Keratinocyte (primary cell): ENCODE results near the gene EYS. TPM values are rescaled to one million over a fixed set of nuclear protein-coding genes. Genes with fewer than 3 reads are reported as not detected.
"Not testable (repeated sequence)": the region's sequence is repeated elsewhere in the genome, so short reads cannot be mapped to it uniquely, and the experiment has no call there.

ENCODE experiments used
- DNase-seq: peaks from one replicate; pipeline ENCODE4 v3.0.0-alpha.2; 2011; ENCODE audit warnings: low read depth, missing footprints, low spot score
- FAIRE-seq: peaks from 2 replicates; lab custom pipeline; 2011; peaks lifted over from hg19 to GRCh38; lab: Jason Lieb, UNC
- H2AFZ ChIP-seq: 2 replicates; pipeline ENCODE4 v1.6.0; 2012; ENCODE audit warnings: low read length, control low read depth, inconsistent platforms; ENCODE audit not compliant: control insufficient read depth
- H3K27ac ChIP-seq: 2 replicates; pipeline ENCODE4 v1.5.1; 2011; ENCODE audit warnings: low read length; ENCODE audit not compliant: control insufficient read depth, insufficient read depth
- H3K27me3 ChIP-seq: 3 replicates; pipeline ENCODE4 v1.6.0; 2011; ENCODE audit warnings: low read length; ENCODE audit not compliant: control insufficient read depth, insufficient read depth; ENCODE audit errors: extremely low read depth
- H3K36me3 ChIP-seq, 2 experiments: 2 replicates in 1 of 2; 3 replicates in 1 of 2; pipeline ENCODE4 v1.5.1; 2011; ENCODE audit warnings: low read length in 2 of 2, mild to moderate bottlenecking in 1 of 2; ENCODE audit not compliant: control insufficient read depth in 2 of 2, insufficient read depth in 2 of 2; ENCODE audit errors: extremely low read depth in 1 of 2
- H3K4me1 ChIP-seq: 3 replicates; pipeline ENCODE4 v1.5.1; 2011; ENCODE audit warnings: low read length; ENCODE audit not compliant: control insufficient read depth, insufficient read depth; ENCODE audit errors: extremely low read depth
- H3K4me2 ChIP-seq: 3 replicates; pipeline ENCODE4 v1.6.0; 2011; ENCODE audit warnings: low read depth, low read length; ENCODE audit not compliant: control insufficient read depth, insufficient read depth; ENCODE audit errors: extremely low read depth
- H3K4me3 ChIP-seq, 3 experiments: fragments of 200-600 bp in 1 of 3; sonication (generic) in 1 of 3; 2 replicates in 2 of 3; 3 replicates in 1 of 3; pipeline ENCODE4 v1.5.1; 2011 to 2016; ENCODE audit warnings: low read length in 3 of 3, mild to moderate bottlenecking in 3 of 3, control low read depth in 2 of 3, inconsistent platforms in 1 of 3, low read depth in 1 of 3, mixed read lengths in 1 of 3, mixed run types in 1 of 3, moderate library complexity in 1 of 3; ENCODE audit not compliant: control insufficient read depth in 2 of 3, insufficient read depth in 2 of 3; ENCODE audit errors: extremely low read depth in 1 of 3
- H3K79me2 ChIP-seq: 2 replicates; pipeline ENCODE4 v1.6.0; 2012; ENCODE audit warnings: low read length; ENCODE audit not compliant: control insufficient read depth, insufficient read depth
- H3K9ac ChIP-seq: 3 replicates; pipeline ENCODE4 v1.6.0; 2011; ENCODE audit warnings: low read length; ENCODE audit not compliant: control insufficient read depth, insufficient read depth; ENCODE audit errors: extremely low read depth
- H3K9me1 ChIP-seq: 3 replicates; pipeline ENCODE4 v1.6.0; 2011; ENCODE audit warnings: low read length; ENCODE audit not compliant: control insufficient read depth, insufficient read depth; ENCODE audit errors: extremely low read depth
- H3K9me3 ChIP-seq: 2 replicates; pipeline ENCODE4 v1.5.1; 2012; ENCODE audit warnings: low read depth, low read length; ENCODE audit not compliant: control insufficient read depth
- H4K20me1 ChIP-seq: 3 replicates; pipeline ENCODE4 v1.6.0; 2011; ENCODE audit warnings: low read length; ENCODE audit not compliant: control insufficient read depth, insufficient read depth; ENCODE audit errors: extremely low read depth
- EZH2 ChIP-seq: IDR thresholded peaks from one replicate; pipeline ENCODE4 v1.6.1; 2012; ENCODE audit warnings: inconsistent platforms, mild to moderate bottlenecking, low read length, moderate library complexity
- dilution Hi-C: fragments of 300-500 bp; cut with MboI; formaldehyde crosslinking; loops from one replicate; pipeline ENCODE4 v1.7.0; 2020; ENCODE audit warnings: low sequenced_read_pairs; ENCODE audit not compliant: extremely low pct_ligation_motif_present
- polyA plus RNA-seq, 5 experiments: library from polyadenylated mRNA; depleted of rRNA in 3 of 5; stranded (reverse) in 3 of 5; stranded (forward) in 1 of 5; unstranded in 1 of 5; fragments of >200 nt; gene quantifications; 1 replicate in 1 of 5; 2 replicates in 3 of 5; 3 replicates in 1 of 5; pipeline versions ENCODE4 v1.2.1 to v1.2.3, GENCODE V29; 2011 to 2012; ENCODE audit warnings: missing spikeins in 2 of 5, low read depth in 1 of 5, low replicate concordance in 1 of 5
- TF ChIP-seq, protein P1 (sequence below), 3 experiments: IDR thresholded peaks in 1 of 3; conservative IDR thresholded peaks in 1 of 3; optimal IDR thresholded peaks in 1 of 3; 2 replicates in 2 of 3; 3 replicates in 1 of 3; pipeline versions ENCODE3 to v1.5.1; 2011; ENCODE audit warnings: low read length in 3 of 3, mild to moderate bottlenecking in 3 of 3, moderate library complexity in 2 of 3, control low read depth in 1 of 3, inconsistent platforms in 1 of 3; ENCODE audit not compliant: insufficient read depth in 2 of 3; ENCODE audit errors: extremely low read depth in 1 of 3

EYS gene
- polyA plus RNA-seq, 1 donor (not counting 4 experiments of a cell fraction or from before 2014, with no cell fraction given): 0.34 TPM

DNA sequence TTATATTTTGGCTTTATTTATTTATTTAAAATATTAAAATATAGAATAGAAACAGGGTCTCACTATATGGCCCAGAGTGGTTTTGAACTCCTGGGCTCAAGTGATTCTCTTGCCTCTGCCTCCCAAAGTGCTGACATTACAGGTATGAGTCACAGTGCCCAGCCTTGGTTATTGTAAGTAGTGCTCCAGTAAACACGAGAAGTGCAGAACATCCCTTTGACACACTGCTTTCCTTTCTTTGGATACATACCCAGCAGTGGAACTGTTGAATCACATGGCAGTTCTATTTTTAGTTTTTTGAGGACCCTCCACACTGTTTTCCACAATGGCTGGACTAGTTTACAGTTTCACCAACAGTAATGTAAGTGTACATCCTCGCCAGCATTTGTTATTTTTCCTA is 1867.5 kb downstream of the EYS start:
- Histone ChIP-seq H4K20me1 (no peaks in the 10 kb centered on the region), H3K4me3 (no peak overlapping the region), H2AFZ (no peak overlapping the region), H3K27me3 (no peaks in the 10 kb centered on the region), H3K9me3 (no peaks in the 10 kb centered on the region), H3K4me2 (no peak overlapping the region), H3K27ac (no peak overlapping the region), H3K9me1 (no peaks in the 10 kb centered on the region), H3K79me2 (no peaks in the 10 kb centered on the region), H3K4me1 (no peaks in the 10 kb centered on the region), H3K36me3 (no peaks in the 10 kb centered on the region), H3K9ac (no peak overlapping the region)
- no peak for FAIRE-seq
- TF ChIP-seq, protein P1, sequence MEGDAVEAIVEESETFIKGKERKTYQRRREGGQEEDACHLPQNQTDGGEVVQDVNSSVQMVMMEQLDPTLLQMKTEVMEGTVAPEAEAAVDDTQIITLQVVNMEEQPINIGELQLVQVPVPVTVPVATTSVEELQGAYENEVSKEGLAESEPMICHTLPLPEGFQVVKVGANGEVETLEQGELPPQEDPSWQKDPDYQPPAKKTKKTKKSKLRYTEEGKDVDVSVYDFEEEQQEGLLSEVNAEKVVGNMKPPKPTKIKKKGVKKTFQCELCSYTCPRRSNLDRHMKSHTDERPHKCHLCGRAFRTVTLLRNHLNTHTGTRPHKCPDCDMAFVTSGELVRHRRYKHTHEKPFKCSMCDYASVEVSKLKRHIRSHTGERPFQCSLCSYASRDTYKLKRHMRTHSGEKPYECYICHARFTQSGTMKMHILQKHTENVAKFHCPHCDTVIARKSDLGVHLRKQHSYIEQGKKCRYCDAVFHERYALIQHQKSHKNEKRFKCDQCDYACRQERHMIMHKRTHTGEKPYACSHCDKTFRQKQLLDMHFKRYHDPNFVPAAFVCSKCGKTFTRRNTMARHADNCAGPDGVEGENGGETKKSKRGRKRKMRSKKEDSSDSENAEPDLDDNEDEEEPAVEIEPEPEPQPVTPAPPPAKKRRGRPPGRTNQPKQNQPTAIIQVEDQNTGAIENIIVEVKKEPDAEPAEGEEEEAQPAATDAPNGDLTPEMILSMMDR (optimal IDR thresholded peaks at IDR 0.05 in 1 of 3, IDR thresholded peaks at IDR 0.05 in 1 of 3, conservative IDR thresholded peaks at IDR 0.05 in 1 of 3; ENCODE audit: extremely low read depth in 1 of 3, insufficient read depth in 2 of 3, low read length in 3 of 3): no peak
- TF ChIP-seq EZH2: no peak
- dilution Hi-C loops: no loop called here
- no peak for DNase-seq

DNA sequence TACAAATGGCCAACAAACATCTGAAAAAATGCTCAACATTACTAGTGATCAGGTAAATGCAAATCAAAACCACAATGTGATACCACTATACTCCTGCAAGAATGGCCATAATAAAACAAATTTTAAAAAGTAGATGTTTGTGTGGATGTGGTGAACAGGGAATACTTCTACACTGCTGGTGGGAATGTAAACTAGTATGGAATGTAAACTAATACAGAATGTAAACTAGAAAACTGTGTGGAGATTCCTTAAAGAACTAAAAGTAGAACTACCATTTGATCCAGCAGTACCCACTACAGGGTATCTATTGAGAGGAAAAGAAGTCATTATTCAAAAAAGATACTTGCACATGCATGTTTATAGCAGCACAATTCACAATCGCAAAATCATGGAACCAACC is 1878.3 kb downstream of the EYS start:
- dilution Hi-C loops, H4K20me1 ChIP-seq, H3K4me2 ChIP-seq, H3K79me2 ChIP-seq, H3K4me3 ChIP-seq, DNase-seq, H3K9me3 ChIP-seq, H3K9me1 ChIP-seq, H3K27me3 ChIP-seq, FAIRE-seq, H3K4me1 ChIP-seq, H2AFZ ChIP-seq, H3K36me3 ChIP-seq, H3K9ac ChIP-seq, H3K27ac ChIP-seq: not testable (repeated sequence)

DNA sequence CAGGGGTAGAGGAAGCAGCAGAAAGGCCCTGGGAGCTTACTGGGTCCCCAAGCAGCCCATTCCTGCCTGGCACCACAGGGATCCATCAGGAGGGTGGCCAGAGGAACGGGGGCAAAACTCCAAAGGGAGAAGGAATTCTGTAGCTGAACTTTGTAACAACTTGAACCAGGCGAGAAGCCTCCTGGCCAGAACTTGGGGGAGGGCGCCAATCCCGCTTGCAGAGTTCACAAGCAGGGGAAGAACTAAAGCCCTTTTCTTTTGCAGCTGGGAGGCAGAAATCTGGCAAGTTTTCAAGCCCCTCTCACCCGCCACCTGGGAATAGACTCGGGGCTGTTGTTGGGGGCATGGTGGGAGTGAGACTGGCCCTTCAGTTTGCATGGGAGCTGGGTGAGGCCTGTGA is 1882.3 kb downstream of the EYS start:
- no peak for DNase-seq
- dilution Hi-C loops: no loop called here
- no peak for FAIRE-seq

More for the DNA sequence above, 1882.3 kb downstream of the EYS start:
- Histone ChIP-seq H2AFZ (no peak overlapping the region), H3K4me2 (no peak overlapping the region), H3K9ac (no peak overlapping the region), H3K27ac (no peak overlapping the region), H3K27me3 (no peaks in the 10 kb centered on the region), H3K4me3 (no peak overlapping the region), H4K20me1 (no peaks in the 10 kb centered on the region), H3K4me1 (peaks cover 4% of the 10 kb centered on the region), H3K9me3 (no peaks in the 10 kb centered on the region), H3K36me3 (no peaks in the 10 kb centered on the region), H3K9me1 (no peaks in the 10 kb centered on the region), H3K79me2 (no peaks in the 10 kb centered on the region)
- TF ChIP-seq, protein P1 (optimal IDR thresholded peaks at IDR 0.05 in 1 of 3, IDR thresholded peaks at IDR 0.05 in 1 of 3, conservative IDR thresholded peaks at IDR 0.05 in 1 of 3; ENCODE audit: extremely low read depth in 1 of 3, insufficient read depth in 2 of 3, low read length in 3 of 3): no peak
- TF ChIP-seq EZH2: no peak
